Muscle layer of duodenum (tissue), 2 donors: ENCODE measurements around the gene SLC4A5.
A peak's percentile ranks its signal among the peaks of the same experiment; 100 is the strongest.

Experiments
- H3K27ac ChIP-seq: one replicate; pipeline ENCODE4 v1.7.0; 2013; ENCODE audit warnings: mild to moderate bottlenecking, low read length
- H3K27me3 ChIP-seq: one replicate; pipeline ENCODE4 v1.7.0; 2013; ENCODE audit warnings: low read depth, mild to moderate bottlenecking, control low read depth, low read length
- H3K36me3 ChIP-seq, 2 donors: one replicate each; pipeline ENCODE4 v1.7.0; 2013; ENCODE audit warnings: low read length in 2 of 2, control low read depth in 1 of 2, mild to moderate bottlenecking in 1 of 2; ENCODE audit not compliant: insufficient read depth in 2 of 2, control insufficient read depth in 1 of 2
- H3K4me1 ChIP-seq, 2 donors: one replicate each; pipeline ENCODE4 v1.7.0; 2013; ENCODE audit warnings: low read length in 2 of 2, mild to moderate bottlenecking in 2 of 2, control low read depth in 1 of 2, moderate library complexity in 1 of 2; ENCODE audit not compliant: insufficient read depth in 2 of 2, control insufficient read depth in 1 of 2
- H3K4me3 ChIP-seq, 2 donors: one replicate each; pipeline ENCODE4 v1.7.0; 2013; ENCODE audit warnings: low read length in 2 of 2, low read depth in 1 of 2, mild to moderate bottlenecking in 1 of 2
- H3K9me3 ChIP-seq, 2 donors: one replicate each; pipeline ENCODE4 v1.7.0; 2013; ENCODE audit warnings: low read length in 2 of 2, control low read depth in 1 of 2, mild to moderate bottlenecking in 1 of 2; ENCODE audit not compliant: control insufficient read depth in 1 of 2
- donor health status: healthy.

Gene SLC4A5

GRCh38 chr2:74378007-74378406 is 34.8 kb upstream of the SLC4A5 start:
- no peaks in the 10 kb centered on the region for H3K27me3 ChIP-seq
- H3K4me1 ChIP-seq, result peaks cover 19 to 47% of the 10 kb centered on the region in 2 donors
- H3K4me3 ChIP-seq, result no peak overlapping the region
- no peaks in the 10 kb centered on the region for H3K9me3 ChIP-seq
- no peak overlapping the region for H3K27ac ChIP-seq
- H3K36me3 ChIP-seq, result peaks cover 21 to 27% of the 10 kb centered on the region in 2 donors

GRCh38 chr2:74375838-74376237 is 32.6 kb upstream of the SLC4A5 start:
- no peaks in the 10 kb centered on the region for H3K9me3 ChIP-seq
- no peak overlapping the region for H3K27ac ChIP-seq
- no peak overlapping the region for H3K4me3 ChIP-seq
- peaks cover 19 to 57% of the 10 kb centered on the region in 2 donors for H3K4me1 ChIP-seq
- H3K27me3 ChIP-seq, result no peaks in the 10 kb centered on the region
- H3K36me3 ChIP-seq, result peaks cover 26 to 33% of the 10 kb centered on the region in 2 donors

- H3K27ac ChIP-seq, result no peak overlapping the region
- no peaks in the 10 kb centered on the region for H3K9me3 ChIP-seq
- H3K27me3 ChIP-seq, result no peaks in the 10 kb centered on the region
- peaks cover 8 to 45% of the 10 kb centered on the region in 2 donors for H3K4me1 ChIP-seq
- H3K36me3 ChIP-seq, result peaks cover 38 to 45% of the 10 kb centered on the region in 2 donors
- peak overlapping the region; percentile 43 to 65 for H3K4me3 ChIP-seq
These were observed 31.4 kb upstream of the SLC4A5 start for GRCh38 chr2:74374509-74375205.

GRCh38 chr2:74373985-74374384 is 30.8 kb upstream of the SLC4A5 start:
- no peaks in the 10 kb centered on the region for H3K27me3 ChIP-seq
- no peaks in the 10 kb centered on the region for H3K9me3 ChIP-seq
- H3K36me3 ChIP-seq, result peaks cover 42 to 52% of the 10 kb centered on the region in 2 donors
- peak overlapping the region; percentile 43 to 65 for H3K4me3 ChIP-seq
- no peak overlapping the region for H3K27ac ChIP-seq
- H3K4me1 ChIP-seq, result peaks cover 2 to 39% of the 10 kb centered on the region in 2 donors

GRCh38 chr2:74373221-74373676 is 30.0 kb upstream of the SLC4A5 start:
- peaks cover 50 to 59% of the 10 kb centered on the region in 2 donors for H3K36me3 ChIP-seq
- H3K27ac ChIP-seq, result no peak overlapping the region
- peak overlapping the region in 1 of 2 donors; percentile 65 for H3K4me3 ChIP-seq
- H3K4me1 ChIP-seq, result peaks cover 0 to 34% of the 10 kb centered on the region in 2 donors
- H3K9me3 ChIP-seq, result no peaks in the 10 kb centered on the region
- H3K27me3 ChIP-seq, result no peaks in the 10 kb centered on the region

GRCh38 chr2:74372674-74373073 is 29.5 kb upstream of the SLC4A5 start:
- no peaks in the 10 kb centered on the region for H3K9me3 ChIP-seq
- H3K4me3 ChIP-seq, result no peak overlapping the region
- H3K27ac ChIP-seq, result no peak overlapping the region
- H3K36me3 ChIP-seq, result peaks cover 51 to 63% of the 10 kb centered on the region in 2 donors
- H3K27me3 ChIP-seq, result no peaks in the 10 kb centered on the region
- peaks cover 0 to 34% of the 10 kb centered on the region in 2 donors for H3K4me1 ChIP-seq

- Histone ChIP-seq H3K4me3 (no peak overlapping the region), H3K36me3 (peaks cover 53 to 63% of the 10 kb centered on the region in 2 donors), H3K9me3 (no peaks in the 10 kb centered on the region), H3K27me3 (no peaks in the 10 kb centered on the region), H3K27ac (no peak overlapping the region), H3K4me1 (peaks cover 0 to 34% of the 10 kb centered on the region in 2 donors)
These were observed 28.2 kb upstream of the SLC4A5 start for GRCh38 chr2:74371421-74371820.

GRCh38 chr2:74369976-74370375 is 26.8 kb upstream of the SLC4A5 start:
- Histone ChIP-seq H3K36me3 (peaks cover 62 to 66% of the 10 kb centered on the region in 2 donors), H3K27ac (no peak overlapping the region), H3K9me3 (no peaks in the 10 kb centered on the region), H3K27me3 (no peaks in the 10 kb centered on the region), H3K4me3 (no peak overlapping the region), H3K4me1 (peaks cover 0 to 39% of the 10 kb centered on the region in 2 donors)

GRCh38 chr2:74368499-74368898 is 25.3 kb upstream of the SLC4A5 start:
- Histone ChIP-seq H3K9me3 (no peaks in the 10 kb centered on the region), H3K4me1 (peaks cover 0 to 24% of the 10 kb centered on the region in 2 donors), H3K27me3 (no peaks in the 10 kb centered on the region), H3K27ac (no peak overlapping the region), H3K4me3 (no peak overlapping the region), H3K36me3 (peaks cover 76 to 80% of the 10 kb centered on the region in 2 donors)

- no peak overlapping the region for H3K4me3 ChIP-seq
- H3K27ac ChIP-seq, result no peak overlapping the region
- peaks cover 0 to 17% of the 10 kb centered on the region in 2 donors for H3K4me1 ChIP-seq
- no peaks in the 10 kb centered on the region for H3K9me3 ChIP-seq
- peaks cover 80 to 87% of the 10 kb centered on the region in 2 donors for H3K36me3 ChIP-seq
- H3K27me3 ChIP-seq, result no peaks in the 10 kb centered on the region
These were observed 24.6 kb upstream of the SLC4A5 start for GRCh38 chr2:74367789-74368188.

- no peaks in the 10 kb centered on the region for H3K9me3 ChIP-seq
- H3K27ac ChIP-seq, result no peak overlapping the region
- no peaks in the 10 kb centered on the region for H3K27me3 ChIP-seq
- H3K4me3 ChIP-seq, result no peak overlapping the region
- peaks cover 91 to 100% of the 10 kb centered on the region in 2 donors for H3K36me3 ChIP-seq
- peaks cover 0 to 10% of the 10 kb centered on the region in 2 donors for H3K4me1 ChIP-seq
These were observed 22.8 kb upstream of the SLC4A5 start for GRCh38 chr2:74366036-74366435.
